Transverse colon (tissue), 4 donors: Measurements from ENCODE around the gene TBCK.

Source experiments
- POLR2A ChIP-seq: fragments of 450-650 bp; IDR thresholded peaks from one replicate; pipeline ENCODE4 v1.6.1; 2016; ENCODE audit warnings: antibody characterized with exemption, mild to moderate bottlenecking, moderate library complexity
- POLR2AphosphoS5 ChIP-seq, 3 donors: sonication (generic); formaldehyde crosslinking; IDR thresholded peaks; one replicate each; pipeline ENCODE4 v1.6.1; 2016; ENCODE audit warnings: antibody characterized with exemption in 3 of 3
- TF ChIP-seq, protein P1 (sequence below), 5 experiments: fragments of 200-600 bp in 3 of 5; fragments of 450-650 bp in 2 of 5; sonication (generic) in 3 of 5; IDR thresholded peaks; 1 replicate in 2 of 5; 2 replicates in 3 of 5; pipeline ENCODE4 v1.5.1; 2016 to 2017; ENCODE audit warnings: antibody characterized with exemption in 5 of 5, inconsistent platforms in 3 of 5, mild to moderate bottlenecking in 2 of 5, moderate library complexity in 1 of 5

DNA sequence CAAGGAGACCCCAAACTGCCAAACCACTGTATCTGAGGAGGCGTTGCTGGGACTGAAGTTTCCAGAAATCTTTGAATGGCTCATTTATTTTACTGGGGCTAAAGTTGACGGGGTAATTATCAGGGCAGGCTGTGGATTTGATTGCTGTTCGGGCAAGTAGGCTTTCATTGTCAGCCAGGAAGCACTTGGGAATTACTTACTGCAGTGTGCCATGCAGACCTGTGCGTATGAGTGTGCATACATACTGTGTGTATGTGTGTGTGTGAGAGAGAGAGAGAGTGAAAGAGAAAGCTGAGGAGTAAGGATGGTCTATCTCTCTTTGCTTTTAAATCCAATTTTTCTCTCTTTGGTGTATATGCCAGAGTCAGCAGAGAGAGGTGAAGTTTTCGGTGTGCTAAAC is 298.0 kb downstream of the TBCK start:
- TF ChIP-seq, protein P1, sequence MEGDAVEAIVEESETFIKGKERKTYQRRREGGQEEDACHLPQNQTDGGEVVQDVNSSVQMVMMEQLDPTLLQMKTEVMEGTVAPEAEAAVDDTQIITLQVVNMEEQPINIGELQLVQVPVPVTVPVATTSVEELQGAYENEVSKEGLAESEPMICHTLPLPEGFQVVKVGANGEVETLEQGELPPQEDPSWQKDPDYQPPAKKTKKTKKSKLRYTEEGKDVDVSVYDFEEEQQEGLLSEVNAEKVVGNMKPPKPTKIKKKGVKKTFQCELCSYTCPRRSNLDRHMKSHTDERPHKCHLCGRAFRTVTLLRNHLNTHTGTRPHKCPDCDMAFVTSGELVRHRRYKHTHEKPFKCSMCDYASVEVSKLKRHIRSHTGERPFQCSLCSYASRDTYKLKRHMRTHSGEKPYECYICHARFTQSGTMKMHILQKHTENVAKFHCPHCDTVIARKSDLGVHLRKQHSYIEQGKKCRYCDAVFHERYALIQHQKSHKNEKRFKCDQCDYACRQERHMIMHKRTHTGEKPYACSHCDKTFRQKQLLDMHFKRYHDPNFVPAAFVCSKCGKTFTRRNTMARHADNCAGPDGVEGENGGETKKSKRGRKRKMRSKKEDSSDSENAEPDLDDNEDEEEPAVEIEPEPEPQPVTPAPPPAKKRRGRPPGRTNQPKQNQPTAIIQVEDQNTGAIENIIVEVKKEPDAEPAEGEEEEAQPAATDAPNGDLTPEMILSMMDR (IDR thresholded peaks at IDR 0.05) = no peak
- TF ChIP-seq POLR2AphosphoS5 (IDR thresholded peaks at IDR 0.05) (no peak), POLR2A (no peak)
